OCI-M2 (cell line): ENCODE measurements around the gene LRRC28.

Experiments
- DNase-seq: peaks from one replicate; lab custom pipeline; 2025; ENCODE audit not compliant: unreplicated experiment; lab: John Stamatoyannopoulos, UW

The LRRC28 gene

DNA sequence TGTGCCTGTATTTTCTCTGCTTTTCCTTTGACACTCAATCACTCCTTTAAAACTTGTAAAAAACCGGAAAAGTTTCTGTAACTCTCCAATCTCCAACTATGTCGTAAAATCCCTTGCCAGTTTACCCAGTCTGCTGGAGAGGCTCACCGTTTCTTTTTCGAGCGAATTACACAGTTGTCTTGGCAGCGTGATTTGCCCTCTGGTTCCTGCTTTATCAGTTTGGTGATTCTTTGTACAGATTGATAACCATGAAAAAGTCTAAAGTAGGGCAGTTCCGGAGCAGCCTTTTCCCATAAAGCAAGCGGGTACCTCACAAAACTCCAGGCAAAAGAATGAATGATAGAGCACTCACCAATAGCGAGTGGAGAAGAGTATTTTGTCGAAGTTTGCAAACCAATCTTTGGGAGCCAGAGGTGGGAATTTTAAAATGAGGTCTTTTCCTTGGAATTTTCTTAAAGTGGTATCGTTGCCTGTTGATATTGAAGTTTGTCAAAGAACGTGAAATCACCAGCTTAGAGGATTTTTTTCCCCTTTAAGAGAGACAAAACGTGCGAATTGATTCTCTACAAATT is 1.9 kb upstream of the LRRC28 start, which contains the start of gene TTC23:
TSS of gene TTC23 (minus strand) at position 312 of the 572 bp plus-strand sequence. CDS start 20,869 bp downstream, outside the sequence.
- DNase-seq, result no peak

DNA sequence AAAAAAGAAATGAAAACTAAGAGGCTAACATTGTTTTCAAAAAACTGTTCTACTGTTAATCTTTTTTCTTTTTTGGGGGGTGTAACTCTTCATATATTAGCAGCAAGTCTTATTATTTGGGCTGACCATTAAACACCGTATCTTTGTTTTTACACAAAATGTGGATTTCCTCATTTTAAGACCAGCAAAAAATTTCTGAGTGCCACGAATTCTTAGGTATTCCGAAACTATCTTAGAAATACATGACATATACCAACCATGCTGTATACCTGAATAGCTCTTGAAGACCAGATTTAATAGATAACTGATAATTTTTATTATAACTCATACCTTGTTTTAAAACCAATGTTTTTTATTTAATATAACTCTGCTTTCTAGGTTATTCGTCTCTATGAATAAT is 1.3 kb upstream of the LRRC28 start:
- DNase-seq, result no peak

DNA sequence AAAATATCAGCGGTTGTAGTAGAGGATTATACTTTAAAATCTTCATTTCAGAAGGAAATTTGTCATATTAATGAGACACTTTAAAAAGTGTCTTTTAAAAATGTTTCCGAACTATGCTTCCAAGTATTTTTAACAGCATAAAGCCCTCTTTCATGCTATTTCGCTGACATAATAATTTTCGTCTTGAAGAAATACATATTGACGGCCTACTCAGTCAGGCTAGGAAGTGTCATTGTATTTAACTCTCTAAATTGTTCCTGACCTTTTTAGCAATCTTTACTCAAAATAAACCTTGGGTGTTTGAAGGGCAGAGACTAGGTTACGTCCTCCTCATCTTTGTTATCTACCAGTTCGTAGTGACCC is 806 bp upstream of the LRRC28 start:
- DNase-seq, result no peak

DNA sequence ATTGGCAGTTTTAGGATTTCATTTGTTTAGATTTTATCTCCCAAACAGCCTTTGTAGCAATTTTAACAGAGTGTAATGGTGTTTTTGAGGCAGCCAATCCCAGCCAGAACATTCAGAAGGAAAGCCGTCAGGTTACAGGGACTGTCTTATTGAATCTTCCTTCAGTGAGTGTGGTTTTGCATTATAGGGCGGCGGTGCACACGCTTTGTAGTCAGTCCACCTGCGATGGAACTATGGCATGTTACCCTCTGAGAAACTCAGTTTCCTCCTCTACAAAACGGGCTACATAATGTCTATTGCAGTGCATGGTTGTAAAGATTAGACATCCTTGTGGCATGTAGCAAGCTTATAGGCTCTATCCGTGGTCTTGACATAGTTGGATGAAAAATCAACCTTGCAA is 1.0 kb downstream of the LRRC28 start:
- DNase-seq, result no peak

DNA sequence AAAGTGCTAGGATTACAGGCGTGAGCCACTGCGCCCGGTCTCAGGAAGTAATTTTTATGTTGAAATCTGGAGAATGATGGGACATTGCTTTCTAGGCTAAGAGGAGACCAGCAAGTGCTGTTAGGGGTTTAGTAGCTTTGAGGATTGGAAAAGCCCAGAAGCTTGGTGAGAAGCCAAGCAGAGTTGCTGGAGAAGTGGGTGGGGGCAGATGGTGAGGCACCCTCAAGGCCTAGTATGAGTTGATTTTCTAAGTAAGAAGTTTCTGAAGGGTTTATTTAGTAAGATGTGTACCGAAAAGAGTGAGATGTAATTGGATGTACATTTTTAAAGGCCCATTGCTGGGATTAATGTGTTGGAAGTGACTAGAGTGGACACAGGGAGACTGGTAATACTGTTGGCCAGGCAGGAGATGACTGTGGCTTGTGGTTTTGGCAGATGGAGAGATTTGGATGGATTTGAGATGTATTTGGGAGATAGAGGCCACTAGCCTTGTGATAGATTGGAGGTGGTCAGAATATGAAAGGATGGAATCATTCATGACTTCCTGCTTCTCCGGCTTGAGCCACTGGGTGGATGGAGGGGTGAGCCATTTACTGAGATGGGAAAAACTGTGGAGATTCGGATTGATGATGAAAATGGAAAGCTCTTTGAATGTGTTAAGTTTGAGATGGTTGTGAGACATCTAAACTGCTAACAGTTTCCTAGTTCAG is 2.3 kb downstream of the LRRC28 start:
- DNase-seq, result no peak

DNA sequence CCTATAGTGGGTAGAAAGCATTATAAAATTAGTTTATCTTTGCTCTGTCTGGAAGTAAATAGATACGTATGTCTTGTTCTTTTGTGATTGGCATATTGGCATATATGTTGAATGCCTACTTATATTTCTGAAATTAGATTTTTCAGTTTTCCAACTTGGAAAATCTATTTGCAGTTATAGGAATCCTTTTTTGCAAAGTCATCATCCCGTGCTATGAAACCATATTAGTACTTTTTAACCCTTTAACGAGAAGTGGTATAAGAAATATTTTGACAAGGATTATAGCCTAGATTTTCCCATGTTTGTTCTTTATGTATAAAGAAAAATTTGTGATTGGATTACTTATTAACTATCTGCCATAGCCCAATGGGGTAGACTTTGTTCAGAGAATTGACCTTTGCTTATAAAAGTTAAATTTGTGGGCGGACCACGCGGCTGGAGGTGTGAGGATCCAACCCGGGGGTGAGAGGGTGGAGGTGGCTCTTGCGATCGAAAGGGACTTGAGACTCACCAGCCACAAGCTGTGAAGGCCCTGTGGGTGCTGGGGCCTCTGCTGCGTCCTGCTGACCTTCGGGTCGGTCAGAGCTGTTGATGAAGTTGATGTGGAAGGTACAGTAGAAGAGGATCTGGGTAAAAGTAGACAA is 5.9 kb downstream of the LRRC28 start:
- DNase-seq, result no peak

DNA sequence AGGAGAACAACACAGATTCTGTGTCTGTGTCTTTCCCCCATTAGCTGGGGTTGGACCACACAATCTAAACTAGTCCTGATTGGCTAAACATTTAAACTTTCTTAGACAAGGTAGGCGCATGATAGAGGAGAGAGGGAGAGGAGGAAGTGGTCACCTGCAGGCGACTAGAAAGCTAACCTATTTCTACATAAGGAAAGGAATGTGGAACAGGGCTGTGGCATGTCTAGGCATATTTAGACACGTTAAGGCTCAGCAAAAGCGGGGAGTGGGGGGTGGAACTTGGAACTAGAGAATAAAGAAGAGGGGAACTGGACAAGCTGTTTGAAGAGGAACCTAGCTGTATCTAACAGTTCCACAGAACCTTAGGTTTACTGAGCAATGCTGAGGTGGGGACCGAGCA is 12.8 kb downstream of the LRRC28 start:
- DNase-seq, result no peak

DNA sequence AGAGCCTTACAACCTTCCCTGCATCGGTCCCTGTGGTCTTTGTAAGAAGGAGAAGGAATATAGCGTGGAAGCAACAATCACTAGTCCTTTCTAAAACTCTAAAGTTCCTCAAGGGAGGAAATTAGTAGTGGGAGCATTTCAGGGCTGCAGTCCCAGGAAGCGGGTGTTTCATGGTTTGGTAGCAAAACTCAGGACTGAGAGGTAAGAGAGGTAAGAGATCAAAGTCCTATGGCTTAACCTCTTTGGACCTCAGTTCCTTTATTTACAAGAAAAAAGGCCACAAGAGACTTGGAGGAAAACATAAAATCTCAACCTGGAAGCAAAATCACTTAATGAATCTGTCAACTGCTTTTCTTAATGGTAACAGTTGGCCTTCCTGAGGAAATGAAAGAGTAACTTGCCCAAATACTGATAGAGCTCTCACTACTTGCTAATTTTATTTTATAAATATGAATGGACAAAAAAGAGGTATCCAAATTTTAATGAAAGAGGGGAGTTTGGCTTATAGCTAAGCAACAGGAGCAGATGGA is 14.3 kb downstream of the LRRC28 start:
- DNase-seq, result no peak

DNA sequence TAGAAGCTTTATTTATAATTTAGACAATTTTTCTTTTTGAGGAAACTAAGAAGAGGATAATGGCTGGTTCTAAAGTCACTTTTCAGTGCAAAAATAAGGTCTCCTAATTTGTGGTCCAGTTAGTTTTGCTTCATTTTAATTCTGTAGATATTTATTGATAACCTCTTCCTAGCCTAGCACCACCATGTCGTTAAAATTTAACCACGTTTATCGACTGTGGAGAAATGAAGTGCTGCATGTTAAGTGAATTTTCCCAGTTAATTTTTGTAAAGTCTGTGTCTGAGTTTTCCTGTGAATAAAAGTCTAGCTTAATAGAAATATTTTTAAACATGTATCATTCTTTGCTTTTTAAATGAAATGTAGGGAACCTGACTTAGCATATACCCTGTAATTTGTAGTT is 16.7 kb downstream of the LRRC28 start:
- no peak for DNase-seq

DNA sequence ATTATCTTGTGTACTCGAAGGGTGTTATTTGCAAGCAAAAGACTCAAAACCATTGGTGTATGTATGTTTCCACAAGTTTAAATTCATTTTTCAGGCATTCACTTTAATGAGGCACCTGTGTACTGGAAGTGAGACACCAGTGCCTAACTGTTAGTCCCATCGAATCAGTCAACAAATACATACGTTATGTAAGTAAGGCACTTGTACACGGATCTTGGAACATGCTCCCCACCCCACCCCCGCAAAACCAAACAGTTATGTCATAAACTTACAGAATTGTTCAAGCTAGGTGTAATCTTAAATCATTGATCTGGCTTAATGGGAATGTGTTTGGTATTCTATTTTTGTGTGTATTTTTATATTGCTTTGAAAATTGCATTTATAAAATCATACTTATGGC is 17.1 kb downstream of the LRRC28 start:
- DNase-seq, result no peak

DNA sequence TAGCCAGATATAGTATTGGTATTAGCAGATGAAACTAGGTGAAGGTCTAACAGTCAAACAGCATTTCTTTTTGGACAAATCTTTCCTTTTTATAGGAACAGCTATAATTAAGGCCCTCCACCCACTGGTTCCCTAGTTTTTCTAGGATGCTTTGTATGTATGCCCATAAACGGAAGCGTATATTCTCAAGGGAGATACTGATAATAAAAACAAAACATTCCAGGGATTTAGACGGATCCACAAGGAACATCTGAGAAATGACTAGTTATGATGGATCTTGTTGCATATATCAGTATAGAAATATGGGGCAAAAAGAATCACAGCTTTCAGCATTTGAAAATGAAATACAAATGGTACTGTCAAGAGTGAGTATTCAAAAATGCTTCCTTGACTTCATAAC is 22.5 kb downstream of the LRRC28 start:
- DNase-seq, result no peak

DNA sequence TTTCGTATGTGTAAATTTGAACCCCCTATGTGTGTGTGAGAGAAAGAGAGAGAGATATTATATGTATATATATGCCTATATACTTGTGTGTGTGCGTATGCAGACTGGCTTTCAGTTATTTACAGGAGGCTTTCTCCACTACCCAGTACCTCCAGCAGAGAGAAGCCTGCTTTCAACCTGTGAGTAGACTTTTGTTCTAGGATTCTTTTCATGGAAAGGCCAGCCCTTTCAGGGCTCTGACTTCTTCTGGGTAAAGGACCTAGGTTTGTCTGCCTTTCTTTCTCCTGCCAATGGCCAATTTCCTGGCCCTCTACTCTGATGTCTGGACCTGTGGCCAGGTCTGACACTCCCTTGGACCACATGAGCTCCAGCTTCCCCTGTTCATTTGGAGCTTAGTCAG is 23.8 kb downstream of the LRRC28 start:
- DNase-seq, result no peak

DNA sequence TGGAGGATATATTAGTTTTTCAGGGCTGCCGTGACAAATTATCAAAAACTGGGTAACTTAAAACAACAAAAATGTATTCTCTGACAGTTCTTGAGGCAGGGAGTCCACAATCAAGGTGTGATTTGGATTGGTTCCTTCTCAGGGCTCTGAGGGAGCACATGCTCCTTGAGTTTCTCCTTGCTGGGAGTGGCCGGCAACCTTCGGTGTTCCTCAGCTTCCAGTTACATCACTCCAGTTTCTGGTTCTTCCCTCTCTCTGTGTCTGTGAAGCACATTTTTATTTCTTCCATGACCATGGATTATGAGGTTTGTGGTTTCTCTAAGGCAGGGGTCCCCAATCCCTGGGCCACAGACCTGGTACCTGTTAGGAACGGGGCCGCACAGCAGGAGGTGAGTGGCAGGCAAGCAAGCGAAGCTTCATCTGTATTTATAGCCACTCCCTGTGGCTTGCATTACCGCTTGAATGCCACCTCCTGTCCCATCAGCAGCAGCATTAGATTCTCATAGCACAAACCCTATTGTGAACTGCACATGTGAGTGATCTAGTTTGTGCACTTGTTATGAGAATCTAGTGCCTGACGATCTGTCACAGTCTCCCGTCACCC is 24.3 kb downstream of the LRRC28 start:
- no peak for DNase-seq

DNA sequence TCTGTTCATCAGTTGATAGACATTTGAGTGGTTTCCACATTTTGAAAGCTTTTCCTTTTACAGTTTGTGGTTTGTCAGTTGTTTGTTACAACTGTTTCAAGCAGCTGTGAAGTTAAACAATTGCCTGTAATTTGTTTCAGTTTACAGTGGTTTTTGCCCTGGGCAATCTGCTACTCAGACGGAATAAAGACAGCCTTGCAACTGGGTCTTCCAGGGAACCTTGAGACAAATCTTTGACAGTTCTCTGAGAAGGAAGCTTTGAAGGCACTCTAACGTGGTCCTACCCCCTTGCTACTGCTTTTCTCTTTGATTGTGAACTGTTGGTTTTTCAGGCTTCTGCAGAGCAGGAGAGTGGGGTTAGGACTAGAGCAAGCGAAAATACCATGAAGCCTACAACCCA is 28.0 kb downstream of the LRRC28 start:
- DNase-seq, result no peak

DNA sequence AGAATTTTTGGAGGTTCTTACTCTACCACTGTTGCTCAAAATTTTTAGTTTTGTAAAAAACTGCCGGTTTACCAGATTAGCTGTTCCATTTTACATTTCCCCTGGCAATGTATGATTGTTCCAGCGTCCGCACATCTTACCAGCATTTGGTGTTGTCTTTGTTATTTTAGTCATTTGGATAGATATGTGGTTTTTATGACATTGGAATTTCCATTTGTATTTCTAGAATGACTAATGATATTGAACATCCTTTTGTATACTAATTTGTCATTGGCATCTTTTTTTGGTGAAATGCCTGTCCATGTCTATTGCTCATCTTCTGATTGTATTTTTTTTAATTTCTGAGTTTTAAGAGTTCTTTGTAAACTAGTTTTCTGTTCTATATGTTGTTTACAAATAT is 28.5 kb downstream of the LRRC28 start:
- DNase-seq, result no peak

DNA sequence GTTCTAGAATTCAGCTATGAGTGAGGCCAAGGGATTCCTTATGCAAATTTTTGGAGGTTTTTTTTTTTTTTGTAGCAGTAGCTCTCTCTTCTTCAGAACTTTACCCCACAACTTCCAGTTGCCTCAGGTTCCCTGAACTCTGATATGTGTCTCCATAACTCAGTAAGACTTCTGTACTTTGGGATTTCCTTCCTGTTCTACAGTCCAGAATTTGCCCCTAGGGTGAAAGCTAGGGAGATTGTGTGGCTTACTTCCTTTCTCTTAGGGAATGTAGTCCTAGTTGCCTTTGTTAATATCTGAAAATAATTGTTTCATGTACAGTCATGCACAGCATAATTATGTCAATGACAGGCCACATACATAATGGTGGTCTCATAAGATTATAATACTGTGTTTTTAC is 30.8 kb downstream of the LRRC28 start:
- DNase-seq, result no peak

DNA sequence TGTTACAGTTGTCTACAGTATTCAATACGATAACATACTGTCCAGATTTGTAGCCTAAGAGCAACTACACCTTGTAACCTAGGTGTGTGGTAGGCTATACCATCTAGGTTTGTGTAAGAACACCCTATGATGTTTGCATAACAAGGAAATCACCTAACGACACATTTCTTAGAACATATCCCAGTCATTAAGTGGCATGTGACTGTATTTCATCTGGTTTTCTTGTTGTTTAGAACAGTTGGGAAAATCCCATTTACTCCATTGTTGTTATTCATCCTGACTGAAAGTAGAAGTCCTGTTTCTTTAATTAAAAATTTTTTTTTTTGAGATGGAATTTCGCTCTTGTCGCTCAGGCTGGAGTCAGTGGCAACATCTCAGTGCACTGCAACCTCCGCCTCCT is 31.3 kb downstream of the LRRC28 start:
- no peak for DNase-seq

DNA sequence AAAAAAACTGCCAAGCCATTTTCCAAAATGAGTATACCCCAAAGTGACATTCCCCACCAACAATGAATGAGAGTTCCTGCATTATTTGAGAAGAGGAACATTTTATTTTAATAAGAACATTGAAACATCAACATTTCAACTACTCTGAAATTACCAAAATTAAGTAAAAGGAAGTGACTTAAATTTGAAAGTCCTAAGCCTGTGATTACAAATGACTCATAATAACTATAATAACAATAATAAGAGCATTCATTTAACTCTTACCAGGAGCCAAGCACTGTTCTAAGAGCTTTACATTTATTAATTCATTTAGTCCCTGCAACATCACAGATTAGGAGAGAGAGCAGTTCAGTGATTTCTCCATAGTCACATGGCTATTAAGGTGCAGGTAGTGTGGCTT is 32.4 kb downstream of the LRRC28 start:
- DNase-seq, result no peak

DNA sequence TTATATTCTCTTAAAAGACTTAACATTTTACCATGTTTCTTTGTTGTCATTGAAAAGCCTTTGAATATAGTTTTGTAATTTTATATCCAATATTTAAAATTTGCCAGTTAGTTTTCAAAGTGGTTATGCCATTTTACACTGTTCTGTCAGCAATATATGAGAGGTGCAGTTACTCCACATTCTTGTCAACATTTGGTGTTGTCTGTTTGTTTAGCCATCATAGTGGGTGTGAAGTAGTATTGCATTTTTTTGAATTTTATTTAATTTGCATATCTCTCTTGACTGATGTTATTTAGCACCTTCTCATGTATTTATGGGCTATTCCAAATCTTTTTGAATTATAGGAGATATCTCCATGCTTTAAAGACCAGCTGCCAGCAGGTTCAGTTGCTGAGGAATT is 40.4 kb downstream of the LRRC28 start:
- no peak for DNase-seq

DNA sequence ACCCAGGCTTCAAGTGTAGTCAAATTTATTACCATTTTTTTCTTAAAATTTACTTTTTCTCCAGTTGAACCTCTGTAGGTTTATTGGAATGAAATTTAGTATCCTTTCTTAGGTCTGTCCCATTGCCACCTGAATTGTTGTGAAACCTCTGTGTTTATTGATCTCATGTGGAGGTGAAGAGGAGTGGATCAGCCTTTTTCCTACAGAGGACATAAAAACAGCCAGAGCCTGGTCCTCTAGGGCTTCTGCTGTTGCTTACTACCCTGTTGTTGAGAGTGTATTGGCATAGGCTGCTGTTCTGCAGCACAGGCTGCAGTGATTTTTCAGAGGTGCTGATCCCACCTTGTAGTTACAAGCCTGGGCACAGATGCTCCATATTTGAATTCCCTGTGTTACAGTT is 44.6 kb downstream of the LRRC28 start:
- DNase-seq, result no peak

DNA sequence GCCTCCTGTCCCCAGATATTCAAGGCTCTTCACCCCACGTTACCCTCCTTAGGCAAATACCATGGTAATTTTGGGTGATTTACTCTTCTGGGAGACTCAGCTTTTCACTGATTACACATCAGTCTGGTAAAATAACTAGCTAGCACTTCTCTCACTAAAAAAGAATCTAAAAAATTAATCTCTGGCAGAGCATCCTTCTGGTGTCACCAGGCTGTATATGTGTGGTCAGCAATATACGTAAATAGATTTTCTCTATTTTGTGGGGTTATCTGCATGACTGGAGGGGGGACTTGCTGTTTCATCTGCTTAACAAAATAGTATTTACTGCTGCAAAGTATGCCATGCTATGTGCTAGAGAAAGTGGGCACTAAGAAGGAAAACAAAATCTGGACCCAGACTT is 45.1 kb downstream of the LRRC28 start:
- DNase-seq, result no peak

DNA sequence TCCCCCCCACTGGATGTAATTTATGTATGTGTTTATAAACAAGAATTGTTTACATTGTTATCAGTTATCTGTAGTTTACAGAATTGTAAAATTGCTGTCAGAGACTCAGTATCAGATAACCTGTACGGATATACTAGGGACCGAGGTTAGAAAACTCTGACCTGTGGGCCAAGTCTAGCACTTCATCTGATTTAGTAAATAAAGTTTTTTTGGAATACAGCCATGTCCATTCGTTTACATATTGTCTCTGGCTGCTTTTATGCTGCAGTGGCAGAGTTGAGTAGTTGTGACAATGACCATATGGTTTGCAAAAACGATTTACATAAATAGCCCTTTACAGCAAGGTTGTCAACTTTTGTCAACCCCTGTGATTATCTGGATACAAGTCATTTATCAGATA is 52.6 kb downstream of the LRRC28 start:
- no peak for DNase-seq
